ENCODE data around the gene NEO1. TPM values are rescaled to one million over a fixed set of nuclear protein-coding genes. Genes with fewer than 3 reads are reported as not detected.
A peak's percentile ranks its signal among the peaks of the same experiment; 100 is the strongest.

The NEO1 gene
- total and polyA plus RNA-seq, 9 donors: 19.6 to 49.7 (median 37.1) TPM

DNA sequence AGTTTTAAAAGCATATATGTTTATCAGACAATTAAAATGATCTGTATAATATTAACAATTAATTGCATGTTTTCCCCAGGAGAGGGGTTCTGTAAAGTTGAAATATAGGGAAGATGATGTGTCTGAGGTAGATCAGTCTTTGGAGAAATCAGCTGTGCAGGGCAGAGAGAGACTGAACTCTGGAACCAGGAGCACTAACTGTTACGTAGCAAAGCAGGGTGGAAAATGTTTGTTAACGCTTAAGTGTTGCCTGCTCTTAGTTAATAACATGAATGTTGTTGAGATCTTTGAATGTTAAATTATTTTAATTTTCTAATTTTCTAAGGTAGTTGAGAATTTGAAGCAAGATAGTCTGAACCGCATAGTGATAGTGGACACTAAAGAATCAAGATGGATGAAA lies 57.5 kb downstream of the NEO1 start:
- no peaks in the 10 kb centered on the region for H3K4me1 ChIP-seq (ENCODE audit: control insufficient read depth, insufficient read depth, low read length)
- no peaks in the 10 kb centered on the region for H3K27me3 ChIP-seq (ENCODE audit: control insufficient read depth, insufficient read depth, low read length)
- no peaks in the 10 kb centered on the region for H3K36me3 ChIP-seq (ENCODE audit: control insufficient read depth, insufficient read depth, low read length)
- H3K4me3 ChIP-seq (ENCODE audit: low read length): no peak overlapping the region
- 100% methylated on average over 1 of the region's 3 CpGs for WGBS (ENCODE audit: insufficient coverage)
- no peaks in the 10 kb centered on the region for H3K9me3 ChIP-seq (replicated peaks; ENCODE audit: control insufficient read depth, low read depth, low read length)
- no peak overlapping the region for H3K27ac ChIP-seq (ENCODE audit: low read length)
- no peak for DNase-seq

DNA sequence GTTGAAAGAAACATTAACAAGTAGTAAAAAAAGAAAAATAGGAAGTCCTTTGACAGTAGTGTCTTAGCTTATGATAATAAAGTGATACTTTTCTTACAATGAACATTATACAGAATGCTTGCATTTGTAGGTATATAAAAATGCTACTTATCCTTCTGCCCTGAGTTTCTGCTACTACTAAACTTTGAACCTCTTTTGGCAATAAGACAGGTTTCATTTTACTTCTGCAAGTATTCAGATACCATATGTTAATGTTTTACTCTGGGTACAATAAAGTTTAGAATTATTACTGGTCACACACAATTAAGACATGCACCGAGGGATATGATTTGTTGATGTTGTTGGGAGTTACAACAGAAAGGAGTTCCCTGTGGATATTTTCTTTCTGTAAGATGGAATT lies 57.9 kb downstream of the NEO1 start:
- Histone ChIP-seq H3K36me3 (ENCODE audit: control insufficient read depth, insufficient read depth, low read length) (no peaks in the 10 kb centered on the region), H3K4me1 (ENCODE audit: control insufficient read depth, insufficient read depth, low read length) (no peaks in the 10 kb centered on the region), H3K9me3 (replicated peaks; ENCODE audit: control insufficient read depth, low read depth, low read length) (no peaks in the 10 kb centered on the region), H3K27ac (ENCODE audit: low read length) (no peak overlapping the region), H3K4me3 (ENCODE audit: low read length) (no peak overlapping the region), H3K27me3 (ENCODE audit: control insufficient read depth, insufficient read depth, low read length) (no peaks in the 10 kb centered on the region)
- DNase-seq: no peak
- WGBS (ENCODE audit: insufficient coverage): no CpG with 5 or more reads among the region's 1 CpG

DNA sequence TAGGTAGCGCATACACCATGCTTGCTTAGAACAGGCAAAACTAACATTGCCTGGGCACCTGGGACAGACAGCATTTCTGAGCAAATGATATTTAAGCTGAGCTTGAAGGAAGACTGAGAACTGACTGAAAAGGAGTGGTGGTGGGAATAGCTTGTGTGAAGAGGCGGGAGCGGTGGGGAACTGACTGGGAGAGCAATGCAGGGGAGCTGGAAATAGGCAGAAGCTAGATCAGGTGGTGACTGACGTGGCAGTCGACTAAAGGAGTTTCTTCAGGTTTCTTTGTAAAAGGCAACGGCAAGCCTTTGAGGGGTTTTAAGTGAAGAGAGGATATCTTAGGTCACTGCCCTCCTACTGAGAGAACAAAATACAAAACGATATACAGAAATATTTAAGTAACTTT lies 61.8 kb downstream of the NEO1 start:
- no peaks in the 10 kb centered on the region for H3K4me1 ChIP-seq (ENCODE audit: control insufficient read depth, insufficient read depth, low read length)
- no peak overlapping the region for H3K4me3 ChIP-seq (ENCODE audit: low read length)
- H3K36me3 ChIP-seq (ENCODE audit: control insufficient read depth, insufficient read depth, low read length): no peaks in the 10 kb centered on the region
- no peaks in the 10 kb centered on the region for H3K27me3 ChIP-seq (ENCODE audit: control insufficient read depth, insufficient read depth, low read length)
- WGBS (ENCODE audit: insufficient coverage): 82% methylated on average over 5 of the region's 7 CpGs
- no peak for DNase-seq
- H3K27ac ChIP-seq (ENCODE audit: low read length): no peak overlapping the region
- H3K9me3 ChIP-seq (replicated peaks; ENCODE audit: control insufficient read depth, low read depth, low read length): no peaks in the 10 kb centered on the region

DNA sequence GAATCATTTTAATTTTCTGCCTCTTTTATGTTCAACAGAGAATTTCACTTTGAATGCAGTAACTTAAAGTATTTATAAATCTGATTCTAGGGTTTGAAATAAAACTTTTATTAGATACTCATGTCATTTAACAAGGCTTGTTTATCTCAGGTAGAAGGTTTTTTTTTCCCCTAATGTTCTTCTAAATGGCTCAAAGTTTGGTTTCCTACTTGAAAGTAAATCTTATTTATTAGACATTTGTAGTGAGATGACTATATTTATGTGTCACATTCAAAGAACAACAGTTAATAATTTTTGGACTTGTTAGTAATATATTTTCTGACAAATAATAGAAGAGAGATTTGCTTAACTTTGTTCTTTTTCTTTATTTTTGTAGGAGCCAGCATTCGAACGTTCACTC lies 63.9 kb downstream of the NEO1 start:
- H3K36me3 ChIP-seq (ENCODE audit: control insufficient read depth, insufficient read depth, low read length): no peaks in the 10 kb centered on the region
- H3K9me3 ChIP-seq (replicated peaks; ENCODE audit: control insufficient read depth, low read depth, low read length): no peaks in the 10 kb centered on the region
- H3K27me3 ChIP-seq (ENCODE audit: control insufficient read depth, insufficient read depth, low read length): no peaks in the 10 kb centered on the region
- H3K4me3 ChIP-seq (ENCODE audit: low read length): no peak overlapping the region
- no CpG with 5 or more reads among the region's 2 CpGs for WGBS (ENCODE audit: insufficient coverage)
- no peak for DNase-seq
- no peaks in the 10 kb centered on the region for H3K4me1 ChIP-seq (ENCODE audit: control insufficient read depth, insufficient read depth, low read length)
- no peak overlapping the region for H3K27ac ChIP-seq (ENCODE audit: low read length)

GRCh38 chr15:73118055-73118454 lies 65.8 kb downstream of the NEO1 start:
- Histone ChIP-seq H3K27me3 (ENCODE audit: control insufficient read depth, insufficient read depth, low read length) (no peaks in the 10 kb centered on the region), H3K27ac (ENCODE audit: low read length) (no peak overlapping the region), H3K9me3 (replicated peaks; ENCODE audit: control insufficient read depth, low read depth, low read length) (no peaks in the 10 kb centered on the region), H3K4me1 (ENCODE audit: control insufficient read depth, insufficient read depth, low read length) (no peaks in the 10 kb centered on the region), H3K4me3 (ENCODE audit: low read length) (no peak overlapping the region), H3K36me3 (ENCODE audit: control insufficient read depth, insufficient read depth, low read length) (peaks cover 3% of the 10 kb centered on the region)
- WGBS (ENCODE audit: insufficient coverage): 76% methylated on average over 3 of the region's 3 CpGs
- no peak for DNase-seq

DNA sequence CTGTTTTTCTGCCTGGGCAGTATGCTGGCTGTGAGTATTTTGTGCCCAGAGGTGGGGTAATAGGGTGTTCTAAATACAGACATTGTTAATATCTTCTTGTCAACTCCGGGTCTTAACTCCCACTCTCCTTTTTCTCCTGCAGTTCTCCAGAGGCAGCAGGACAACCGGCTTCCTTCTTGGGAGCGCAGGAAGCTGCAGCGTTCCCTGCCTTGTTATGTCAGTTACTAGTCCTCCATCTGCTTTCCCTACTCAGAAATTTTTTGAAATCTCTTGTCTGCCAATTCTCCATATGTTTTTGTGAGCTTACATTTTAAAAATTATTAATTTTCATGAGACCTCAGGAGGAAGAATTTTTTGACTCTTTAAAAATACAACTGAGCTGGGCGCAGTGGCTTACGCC lies 67.2 kb downstream of the NEO1 start:
- WGBS (ENCODE audit: insufficient coverage): 20% methylated on average over 1 of the region's 6 CpGs
- H3K4me3 ChIP-seq (ENCODE audit: low read length): no peak overlapping the region
- peak; percentile 43 for DNase-seq
- H3K9me3 ChIP-seq (replicated peaks; ENCODE audit: control insufficient read depth, low read depth, low read length): no peaks in the 10 kb centered on the region
- H3K27me3 ChIP-seq (ENCODE audit: control insufficient read depth, insufficient read depth, low read length): no peaks in the 10 kb centered on the region
- H3K4me1 ChIP-seq (ENCODE audit: control insufficient read depth, insufficient read depth, low read length): no peaks in the 10 kb centered on the region
- H3K36me3 ChIP-seq (ENCODE audit: control insufficient read depth, insufficient read depth, low read length): peaks cover 10% of the 10 kb centered on the region
- no peak overlapping the region for H3K27ac ChIP-seq (ENCODE audit: low read length)

- Histone ChIP-seq H3K4me3 (ENCODE audit: low read length) (no peak overlapping the region), H3K36me3 (ENCODE audit: control insufficient read depth, insufficient read depth, low read length) (peaks cover 10% of the 10 kb centered on the region), H3K27ac (ENCODE audit: low read length) (no peak overlapping the region), H3K27me3 (ENCODE audit: control insufficient read depth, insufficient read depth, low read length) (no peaks in the 10 kb centered on the region), H3K9me3 (replicated peaks; ENCODE audit: control insufficient read depth, low read depth, low read length) (no peaks in the 10 kb centered on the region), H3K4me1 (ENCODE audit: control insufficient read depth, insufficient read depth, low read length) (no peaks in the 10 kb centered on the region)
- DNase-seq: no peak
Measured at GRCh38 chr15:73120269-73120668, 68.0 kb downstream of the NEO1 start.

DNA sequence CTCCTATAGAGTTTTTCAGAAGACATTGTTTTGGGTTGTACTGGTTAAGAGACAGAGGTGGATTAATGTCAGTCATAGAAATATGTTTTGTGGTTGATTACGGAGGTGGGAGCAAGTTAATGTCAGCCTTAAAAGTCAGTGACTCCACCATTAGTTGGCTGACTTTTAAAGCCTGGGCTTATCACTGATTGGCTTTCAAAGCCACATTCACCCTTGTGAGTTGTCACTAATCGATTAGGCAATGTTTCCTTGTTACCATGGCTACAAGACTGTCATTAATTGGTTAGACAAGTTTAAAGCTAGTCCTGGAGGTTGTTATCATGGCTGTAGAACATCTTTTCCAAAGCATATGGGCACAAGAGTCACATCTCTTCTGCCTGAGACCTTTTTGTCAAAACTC lies 73.0 kb downstream of the NEO1 start:
- no peaks in the 10 kb centered on the region for H3K27me3 ChIP-seq (ENCODE audit: control insufficient read depth, insufficient read depth, low read length)
- no peaks in the 10 kb centered on the region for H3K4me1 ChIP-seq (ENCODE audit: control insufficient read depth, insufficient read depth, low read length)
- no peak overlapping the region for H3K4me3 ChIP-seq (ENCODE audit: low read length)
- no peak overlapping the region for H3K27ac ChIP-seq (ENCODE audit: low read length)
- no peak for DNase-seq
- WGBS (ENCODE audit: insufficient coverage): no CpG with 5 or more reads among the region's 2 CpGs
- H3K9me3 ChIP-seq (replicated peaks; ENCODE audit: control insufficient read depth, low read depth, low read length): no peaks in the 10 kb centered on the region
- peaks cover 12% of the 10 kb centered on the region for H3K36me3 ChIP-seq (ENCODE audit: control insufficient read depth, insufficient read depth, low read length)

DNA sequence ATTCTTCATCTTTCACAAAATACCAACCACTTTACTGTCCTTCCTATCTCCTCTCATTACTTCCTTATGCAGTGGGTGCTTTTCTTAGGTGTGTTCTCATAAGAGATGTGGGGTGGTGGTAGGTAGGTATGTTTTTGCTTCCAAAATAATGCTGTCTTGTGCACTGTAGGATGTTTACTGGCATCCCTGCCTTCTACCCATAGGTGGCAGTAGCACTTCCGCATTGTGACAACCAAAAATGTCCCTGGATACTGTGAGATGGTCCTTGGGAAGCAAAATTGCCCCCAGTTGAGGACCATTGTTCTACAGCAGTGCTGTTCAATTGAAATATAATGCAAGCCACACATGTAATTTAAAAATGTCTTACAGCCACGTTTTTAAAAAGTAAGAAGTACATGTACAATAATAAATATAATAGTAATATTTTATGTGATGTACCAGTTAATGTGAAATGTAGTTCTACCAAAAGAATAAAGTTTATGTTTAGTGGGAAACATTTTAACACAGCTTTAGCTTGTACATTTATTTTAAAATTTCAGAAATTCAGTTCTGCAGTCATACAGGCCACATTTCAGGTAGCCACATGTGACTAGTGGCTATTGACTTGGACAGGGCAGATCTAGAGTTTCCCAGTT lies 75.2 kb downstream of the NEO1 start:
- Histone ChIP-seq H3K27ac (ENCODE audit: low read length) (no peak overlapping the region), H3K9me3 (replicated peaks; ENCODE audit: control insufficient read depth, low read depth, low read length) (no peaks in the 10 kb centered on the region), H3K4me1 (ENCODE audit: control insufficient read depth, insufficient read depth, low read length) (no peaks in the 10 kb centered on the region), H3K36me3 (ENCODE audit: control insufficient read depth, insufficient read depth, low read length) (peaks cover 16% of the 10 kb centered on the region), H3K27me3 (ENCODE audit: control insufficient read depth, insufficient read depth, low read length) (no peaks in the 10 kb centered on the region), H3K4me3 (ENCODE audit: low read length) (no peak overlapping the region)
- no peak for DNase-seq
- 83% methylated on average over 1 of the region's 2 CpGs for WGBS (ENCODE audit: insufficient coverage)

- no CpG with 5 or more reads among the region's 1 CpG for WGBS (ENCODE audit: insufficient coverage)
- Histone ChIP-seq H3K9me3 (replicated peaks; ENCODE audit: control insufficient read depth, low read depth, low read length) (no peaks in the 10 kb centered on the region), H3K36me3 (ENCODE audit: control insufficient read depth, insufficient read depth, low read length) (peaks cover 7% of the 10 kb centered on the region), H3K27me3 (ENCODE audit: control insufficient read depth, insufficient read depth, low read length) (no peaks in the 10 kb centered on the region), H3K4me1 (ENCODE audit: control insufficient read depth, insufficient read depth, low read length) (no peaks in the 10 kb centered on the region), H3K27ac (ENCODE audit: low read length) (no peak overlapping the region), H3K4me3 (ENCODE audit: low read length) (no peak overlapping the region)
- no peak for DNase-seq
Measured at GRCh38 chr15:73130830-73131229, 78.6 kb downstream of the NEO1 start.

DNA sequence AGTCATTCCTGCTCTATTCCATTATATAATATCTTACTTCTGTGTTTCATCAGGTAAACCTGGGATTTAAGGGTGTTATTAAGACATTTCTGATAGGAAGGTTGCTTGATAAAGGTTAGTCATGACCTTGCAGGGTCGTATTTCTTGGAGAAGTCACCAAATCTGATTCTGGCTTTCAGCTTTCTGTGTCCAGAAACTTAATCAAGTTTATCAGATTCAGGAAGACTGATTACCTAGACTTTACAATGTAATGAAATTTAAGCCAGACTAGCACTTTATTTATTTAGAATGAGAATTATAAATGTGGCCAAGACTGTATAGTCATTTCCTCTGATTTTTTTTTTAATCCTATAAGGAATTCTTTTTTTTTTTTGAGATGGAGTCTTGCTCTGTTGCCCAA lies 81.9 kb downstream of the NEO1 start:
- Histone ChIP-seq H3K4me3 (ENCODE audit: low read length) (no peak overlapping the region), H3K4me1 (ENCODE audit: control insufficient read depth, insufficient read depth, low read length) (no peaks in the 10 kb centered on the region), H3K27me3 (ENCODE audit: control insufficient read depth, insufficient read depth, low read length) (no peaks in the 10 kb centered on the region), H3K27ac (ENCODE audit: low read length) (no peak overlapping the region), H3K9me3 (replicated peaks; ENCODE audit: control insufficient read depth, low read depth, low read length) (no peaks in the 10 kb centered on the region), H3K36me3 (ENCODE audit: control insufficient read depth, insufficient read depth, low read length) (peaks cover 6% of the 10 kb centered on the region)
- WGBS (ENCODE audit: insufficient coverage): no CpG with 5 or more reads among the region's 1 CpG
- no peak for DNase-seq

Measured in muscle of leg (tissue), 11 donors.